ENCODE measurements around the gene DDX50.
"Not testable (repeated sequence)": the region's sequence is repeated elsewhere in the genome, so short reads cannot be mapped to it uniquely, and the experiment has no call there.

DDX50 gene

DNA sequence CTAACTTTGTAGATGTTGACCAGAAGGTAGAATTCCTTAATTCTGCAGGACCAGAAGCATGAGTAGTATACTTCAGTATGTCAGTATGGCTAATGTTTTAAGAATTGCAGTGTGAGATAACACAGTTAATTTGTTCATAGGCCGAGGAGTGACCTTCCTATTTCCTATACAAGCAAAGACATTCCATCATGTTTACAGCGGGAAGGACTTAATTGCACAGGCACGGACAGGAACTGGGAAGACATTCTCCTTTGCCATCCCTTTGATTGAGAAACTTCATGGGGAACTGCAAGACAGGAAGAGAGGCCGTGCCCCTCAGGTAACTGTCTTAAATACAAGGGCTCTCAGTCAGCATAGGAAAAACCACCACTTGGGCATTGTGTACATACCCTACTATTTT lies 62.0 kb downstream of the DDX50 start:
- H3K9me3 ChIP-seq (ENCODE audit: severe bottlenecking), result no peaks in the 10 kb centered on the region
- H3K27ac ChIP-seq (ENCODE audit: poor library complexity, severe bottlenecking), result no peak overlapping the region
- H3K36me3 ChIP-seq (ENCODE audit: low read depth), result peaks cover 100% of the 10 kb centered on the region
- TF ChIP-seq, protein P1, sequence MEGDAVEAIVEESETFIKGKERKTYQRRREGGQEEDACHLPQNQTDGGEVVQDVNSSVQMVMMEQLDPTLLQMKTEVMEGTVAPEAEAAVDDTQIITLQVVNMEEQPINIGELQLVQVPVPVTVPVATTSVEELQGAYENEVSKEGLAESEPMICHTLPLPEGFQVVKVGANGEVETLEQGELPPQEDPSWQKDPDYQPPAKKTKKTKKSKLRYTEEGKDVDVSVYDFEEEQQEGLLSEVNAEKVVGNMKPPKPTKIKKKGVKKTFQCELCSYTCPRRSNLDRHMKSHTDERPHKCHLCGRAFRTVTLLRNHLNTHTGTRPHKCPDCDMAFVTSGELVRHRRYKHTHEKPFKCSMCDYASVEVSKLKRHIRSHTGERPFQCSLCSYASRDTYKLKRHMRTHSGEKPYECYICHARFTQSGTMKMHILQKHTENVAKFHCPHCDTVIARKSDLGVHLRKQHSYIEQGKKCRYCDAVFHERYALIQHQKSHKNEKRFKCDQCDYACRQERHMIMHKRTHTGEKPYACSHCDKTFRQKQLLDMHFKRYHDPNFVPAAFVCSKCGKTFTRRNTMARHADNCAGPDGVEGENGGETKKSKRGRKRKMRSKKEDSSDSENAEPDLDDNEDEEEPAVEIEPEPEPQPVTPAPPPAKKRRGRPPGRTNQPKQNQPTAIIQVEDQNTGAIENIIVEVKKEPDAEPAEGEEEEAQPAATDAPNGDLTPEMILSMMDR (IDR thresholded peaks at IDR 0.05; ENCODE audit: poor library complexity, severe bottlenecking), result no peak
- DNase-seq (ENCODE audit: low spot score) (no peak), ATAC-seq (ENCODE audit: low read depth) (no peak)
- no peak overlapping the region for H3K4me3 ChIP-seq (ENCODE audit: severe bottlenecking)
- peaks cover 3% of the 10 kb centered on the region for H3K4me1 ChIP-seq (ENCODE audit: insufficient read depth, poor library complexity, severe bottlenecking)
- H3K27me3 ChIP-seq (ENCODE audit: insufficient read depth, poor library complexity, severe bottlenecking), result no peaks in the 10 kb centered on the region

DNA sequence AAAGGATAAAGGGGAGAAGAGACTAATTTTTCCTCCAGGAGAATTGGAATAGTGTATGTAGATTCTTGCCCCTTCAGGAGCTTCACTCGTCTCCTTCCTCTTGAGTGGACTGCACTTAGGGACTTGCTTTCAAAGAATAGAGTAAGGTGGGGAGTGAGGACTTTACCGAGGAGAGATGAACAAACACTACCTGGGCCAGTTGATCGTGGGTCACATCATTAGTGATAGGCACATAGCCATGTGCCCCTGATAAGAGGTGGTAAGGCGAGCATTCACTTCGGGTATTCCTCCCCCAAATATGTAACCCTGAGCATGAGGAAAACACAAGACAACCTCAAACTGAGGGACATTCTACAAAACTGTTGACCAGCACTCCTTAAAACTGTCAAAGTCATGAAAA lies 72.9 kb downstream of the DDX50 start:
- no peak overlapping the region for H3K4me3 ChIP-seq (ENCODE audit: severe bottlenecking)
- no peak overlapping the region for H3K27ac ChIP-seq (ENCODE audit: poor library complexity, severe bottlenecking)
- ATAC-seq (ENCODE audit: low read depth) (no peak), DNase-seq (ENCODE audit: low spot score) (no peak)
- TF ChIP-seq, protein P1 (IDR thresholded peaks at IDR 0.05; ENCODE audit: poor library complexity, severe bottlenecking), result no peak
- no peaks in the 10 kb centered on the region for H3K9me3 ChIP-seq (ENCODE audit: severe bottlenecking)
- H3K4me1 ChIP-seq (ENCODE audit: insufficient read depth, poor library complexity, severe bottlenecking), result no peaks in the 10 kb centered on the region
- no peaks in the 10 kb centered on the region for H3K27me3 ChIP-seq (ENCODE audit: insufficient read depth, poor library complexity, severe bottlenecking)
- H3K36me3 ChIP-seq (ENCODE audit: low read depth), result peaks cover 97% of the 10 kb centered on the region

DNA sequence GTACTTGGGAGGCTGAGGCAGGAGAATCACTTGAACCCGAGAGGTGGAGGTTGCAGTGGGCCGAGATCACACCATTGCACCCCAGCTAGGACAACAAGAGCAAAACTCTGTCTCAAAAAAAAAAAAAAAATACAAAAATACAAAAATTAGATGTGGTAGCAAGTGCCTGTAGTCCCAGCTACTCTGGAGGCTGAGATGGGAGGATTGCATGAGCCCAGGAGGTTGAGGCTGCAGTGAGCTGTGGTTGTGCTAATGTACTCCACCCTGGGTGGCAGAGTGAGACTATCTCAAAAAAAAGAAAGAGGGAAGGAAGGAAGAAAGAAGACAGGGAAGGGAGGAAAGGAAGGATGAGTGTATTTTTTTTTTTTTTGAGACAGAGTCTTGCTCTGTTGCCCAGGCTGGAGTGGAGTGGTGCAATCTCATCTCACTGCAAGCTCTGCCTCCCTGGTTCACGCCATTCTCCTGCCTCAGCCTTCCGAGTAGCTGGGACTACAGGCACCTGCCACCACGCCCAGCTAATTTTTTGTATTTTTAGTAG lies 74.9 kb downstream of the DDX50 start:
- not testable (repeated sequence) for H3K27me3 ChIP-seq (ENCODE audit: insufficient read depth, poor library complexity, severe bottlenecking); H3K9me3 ChIP-seq (ENCODE audit: severe bottlenecking); H3K4me1 ChIP-seq (ENCODE audit: insufficient read depth, poor library complexity, severe bottlenecking); DNase-seq (ENCODE audit: low spot score); ATAC-seq (ENCODE audit: low read depth); H3K4me3 ChIP-seq (ENCODE audit: severe bottlenecking); H3K27ac ChIP-seq (ENCODE audit: poor library complexity, severe bottlenecking)
- peaks cover 97% of the 10 kb centered on the region for H3K36me3 ChIP-seq (ENCODE audit: low read depth)

DNA sequence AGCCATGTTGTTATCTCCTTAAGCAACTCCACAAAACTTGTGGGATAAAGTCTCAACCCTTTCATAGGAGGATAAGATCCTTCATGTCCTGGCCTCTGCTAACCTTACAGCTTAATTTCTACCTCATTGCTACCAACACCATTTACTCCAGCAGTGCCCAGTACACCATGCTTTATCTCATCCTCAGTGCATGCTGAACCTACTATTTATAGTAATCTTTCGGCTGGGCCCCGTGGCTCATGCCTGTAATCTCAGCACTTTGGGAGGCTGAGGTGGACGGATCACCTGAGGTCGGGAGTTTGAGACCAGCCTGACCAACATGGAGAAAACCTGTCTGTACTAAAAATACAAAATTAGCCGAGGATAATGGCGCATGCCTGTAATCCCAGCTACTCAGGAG lies 78.6 kb downstream of the DDX50 start:
- not testable (repeated sequence) for DNase-seq (ENCODE audit: low spot score); H3K27ac ChIP-seq (ENCODE audit: poor library complexity, severe bottlenecking); H3K27me3 ChIP-seq (ENCODE audit: insufficient read depth, poor library complexity, severe bottlenecking); H3K4me1 ChIP-seq (ENCODE audit: insufficient read depth, poor library complexity, severe bottlenecking); H3K4me3 ChIP-seq (ENCODE audit: severe bottlenecking); ATAC-seq (ENCODE audit: low read depth); H3K9me3 ChIP-seq (ENCODE audit: severe bottlenecking)
- H3K36me3 ChIP-seq (ENCODE audit: low read depth), result peaks cover 97% of the 10 kb centered on the region

DNA sequence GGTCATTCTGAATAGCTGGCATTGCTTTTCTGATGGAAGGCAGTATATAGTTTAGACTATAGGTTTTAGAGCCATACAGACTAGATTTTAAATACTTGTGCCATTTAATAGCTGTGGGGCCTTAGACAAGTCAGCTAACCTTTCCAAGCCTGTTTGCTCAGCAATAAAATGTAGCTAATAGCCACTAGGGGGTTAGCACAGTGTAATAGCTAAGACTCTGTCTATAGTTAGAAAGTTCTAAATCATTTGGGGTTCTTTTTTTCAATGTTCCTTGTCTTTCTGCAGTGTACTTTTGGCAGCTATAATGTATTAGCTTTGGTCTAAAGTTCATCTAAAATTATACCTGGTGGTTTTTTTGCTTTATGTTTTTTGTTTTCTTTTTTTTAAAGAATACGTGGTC lies 80.0 kb downstream of the DDX50 start:
- peaks cover 96% of the 10 kb centered on the region for H3K36me3 ChIP-seq (ENCODE audit: low read depth)
- H3K4me1 ChIP-seq (ENCODE audit: insufficient read depth, poor library complexity, severe bottlenecking), result no peaks in the 10 kb centered on the region
- ATAC-seq (ENCODE audit: low read depth) (peak; percentile 57; the same call in 2 of the 3 replicates), DNase-seq (ENCODE audit: low spot score) (no peak)
- no peak overlapping the region for H3K27ac ChIP-seq (ENCODE audit: poor library complexity, severe bottlenecking)
- H3K9me3 ChIP-seq (ENCODE audit: severe bottlenecking), result peaks cover 2% of the 10 kb centered on the region
- H3K4me3 ChIP-seq (ENCODE audit: severe bottlenecking), result no peak overlapping the region
- no peaks in the 10 kb centered on the region for H3K27me3 ChIP-seq (ENCODE audit: insufficient read depth, poor library complexity, severe bottlenecking)
- TF ChIP-seq, protein P1 (IDR thresholded peaks at IDR 0.05; ENCODE audit: poor library complexity, severe bottlenecking), result peak; percentile 33

DNA sequence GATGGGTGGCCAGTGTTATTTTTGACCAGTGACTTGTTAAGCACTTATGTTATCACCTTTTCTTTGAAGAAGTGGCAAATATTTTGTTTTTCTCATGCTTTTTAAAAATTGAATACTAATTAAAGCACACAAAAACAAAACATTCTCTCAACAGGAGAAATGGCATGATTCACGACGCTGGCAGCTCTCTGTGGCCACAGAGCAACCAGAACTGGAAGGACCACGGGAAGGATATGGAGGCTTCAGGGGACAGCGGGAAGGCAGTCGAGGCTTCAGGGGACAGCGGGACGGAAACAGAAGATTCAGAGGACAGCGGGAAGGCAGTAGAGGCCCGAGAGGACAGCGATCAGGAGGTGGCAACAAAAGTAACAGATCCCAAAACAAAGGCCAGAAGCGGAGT lies 81.3 kb downstream of the DDX50 start:
- TF ChIP-seq, protein P1 (IDR thresholded peaks at IDR 0.05; ENCODE audit: poor library complexity, severe bottlenecking), result no peak

More for the DNA sequence above, 81.3 kb downstream of the DDX50 start:
- no peaks in the 10 kb centered on the region for H3K4me1 ChIP-seq (ENCODE audit: insufficient read depth, poor library complexity, severe bottlenecking)
- no peaks in the 10 kb centered on the region for H3K27me3 ChIP-seq (ENCODE audit: insufficient read depth, poor library complexity, severe bottlenecking)
- no peak overlapping the region for H3K4me3 ChIP-seq (ENCODE audit: severe bottlenecking)
- no peak for ATAC-seq (ENCODE audit: low read depth)
- H3K27ac ChIP-seq (ENCODE audit: poor library complexity, severe bottlenecking), result no peak overlapping the region
- DNase-seq (ENCODE audit: low spot score), result no peak
- peaks cover 2% of the 10 kb centered on the region for H3K9me3 ChIP-seq (ENCODE audit: severe bottlenecking)
- H3K36me3 ChIP-seq (ENCODE audit: low read depth), result peaks cover 84% of the 10 kb centered on the region
